DMS 273 (cell line): ENCODE data around the gene PRDM16.

Experiments
- DNase-seq: peaks from one replicate; lab custom pipeline; 2025; ENCODE audit not compliant: unreplicated experiment; lab: John Stamatoyannopoulos, UW

PRDM16 gene

DNA sequence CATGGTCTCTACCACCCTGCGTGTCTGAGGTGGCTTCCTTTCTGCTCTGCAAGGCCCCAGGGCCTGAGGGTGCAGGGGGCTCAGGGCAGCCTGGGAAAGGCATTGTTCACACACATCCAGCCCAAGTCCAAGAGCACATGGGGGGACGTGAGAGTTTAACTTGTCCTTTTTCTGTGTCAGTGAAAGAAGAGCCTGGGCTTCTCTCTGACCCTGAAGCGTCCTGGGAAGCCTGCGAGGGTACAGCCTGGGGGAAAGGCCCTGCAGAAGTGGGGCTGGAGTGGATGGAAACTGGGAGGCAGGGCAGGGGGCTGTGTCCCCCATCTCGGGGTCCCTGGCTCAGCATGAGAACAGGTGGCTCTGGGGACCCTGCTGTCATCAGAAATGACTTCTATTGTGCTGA lies 181.6 kb downstream of the PRDM16 start:
- no peak for DNase-seq

DNA sequence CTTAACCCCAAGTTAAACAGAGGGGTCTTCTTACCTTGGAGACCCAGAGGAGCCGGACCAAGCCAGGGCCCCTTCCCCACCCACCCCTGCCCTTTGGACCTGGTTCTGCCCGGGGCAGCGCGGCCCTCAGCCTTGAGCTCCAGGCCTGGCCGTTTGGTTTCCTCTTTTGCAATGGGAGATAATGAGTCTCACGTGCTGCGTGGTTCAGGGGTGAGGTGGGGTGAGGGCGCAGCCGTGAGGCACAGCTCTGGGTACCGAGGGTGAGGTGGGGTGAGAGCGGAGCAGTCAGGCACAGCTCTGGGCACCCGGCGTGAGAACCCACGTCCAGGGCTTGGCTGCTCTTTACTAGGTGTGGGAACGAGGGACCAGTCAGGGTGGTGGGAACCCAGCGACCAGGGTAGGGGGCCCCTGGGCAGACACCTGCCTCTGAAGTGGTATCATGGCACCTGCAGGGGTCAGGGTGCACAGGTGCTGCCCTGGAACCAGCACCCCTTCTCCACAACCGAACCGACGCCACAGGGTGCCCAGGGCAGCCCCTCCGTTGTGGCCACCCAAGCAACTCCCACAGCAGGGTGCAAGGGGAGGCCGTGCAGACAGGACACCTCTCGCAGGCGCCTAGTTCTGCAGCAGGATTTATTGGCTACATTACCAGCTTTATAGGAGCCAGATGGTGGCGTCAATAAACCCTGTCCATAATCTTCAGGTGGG lies 182.2 kb downstream of the PRDM16 start:
- no peak for DNase-seq

DNA sequence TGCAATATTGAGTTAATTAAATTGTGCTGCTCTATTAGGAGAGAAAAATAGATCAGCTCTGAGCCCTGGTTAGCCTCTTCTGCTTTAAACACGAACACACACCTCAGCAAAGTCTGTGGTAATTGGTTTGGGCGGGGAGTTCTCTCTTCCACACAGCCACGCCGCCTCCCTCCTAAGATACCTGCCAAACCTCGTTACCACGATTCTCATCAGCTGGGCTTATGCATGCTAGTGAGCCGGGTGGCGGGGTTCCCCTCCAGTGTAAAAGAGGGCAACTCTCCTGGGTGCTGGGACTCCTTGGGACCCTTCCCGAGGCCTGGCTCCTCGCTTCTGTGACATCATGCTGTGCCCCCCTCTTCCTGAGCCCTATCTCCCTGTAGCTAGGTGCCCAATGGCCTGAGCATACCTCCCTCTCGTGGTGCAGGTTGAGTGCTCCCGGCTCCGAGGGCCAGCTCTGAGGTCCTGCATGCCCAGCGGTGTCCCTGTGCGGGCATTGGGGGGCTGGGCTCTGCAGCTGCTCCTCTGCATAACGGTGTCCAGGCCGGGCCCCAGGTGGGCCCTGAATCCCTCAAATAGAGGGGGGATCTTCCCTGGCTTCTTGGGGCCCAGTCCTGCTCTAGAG lies 182.9 kb downstream of the PRDM16 start:
- DNase-seq = no peak

DNA sequence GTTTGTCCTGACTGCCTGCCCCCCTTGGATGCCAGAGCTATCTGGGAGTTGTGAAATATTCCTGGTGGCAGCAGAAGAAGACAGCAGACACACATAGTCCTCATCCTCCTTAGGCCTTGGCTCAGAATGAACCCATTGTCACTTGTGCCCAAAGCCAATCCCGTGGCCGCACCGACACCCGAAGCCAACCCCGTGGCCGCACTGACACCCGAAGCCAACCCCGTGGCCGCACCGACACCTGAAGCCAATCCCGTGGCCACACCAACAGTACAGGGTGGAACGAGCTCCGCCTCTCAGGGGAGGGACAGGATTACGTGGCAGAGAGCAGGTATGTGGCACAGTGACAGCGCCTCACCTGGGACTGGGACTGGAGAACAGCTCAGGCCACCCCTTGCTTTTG lies 186.7 kb downstream of the PRDM16 start:
- DNase-seq = no peak

DNA sequence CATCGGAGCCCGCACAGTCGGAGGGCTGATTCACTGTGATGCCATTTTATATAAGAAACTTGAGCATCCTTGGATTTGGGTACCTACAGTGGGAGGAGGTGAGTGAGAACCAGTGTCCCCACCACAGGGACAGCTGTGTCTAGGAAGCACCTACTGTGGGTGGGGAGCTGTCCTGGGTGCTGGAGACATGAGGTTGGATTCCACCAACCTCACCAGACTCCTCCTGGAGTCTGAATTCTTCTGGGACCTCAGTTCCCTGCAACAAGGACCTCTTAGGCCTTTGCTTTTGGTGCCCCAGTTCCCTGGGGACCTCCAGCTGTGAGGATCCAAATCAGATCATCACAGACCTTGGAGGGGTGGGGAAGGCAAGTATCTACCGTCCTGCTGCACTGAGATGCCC lies 188.8 kb downstream of the PRDM16 start:
- no peak for DNase-seq

DNA sequence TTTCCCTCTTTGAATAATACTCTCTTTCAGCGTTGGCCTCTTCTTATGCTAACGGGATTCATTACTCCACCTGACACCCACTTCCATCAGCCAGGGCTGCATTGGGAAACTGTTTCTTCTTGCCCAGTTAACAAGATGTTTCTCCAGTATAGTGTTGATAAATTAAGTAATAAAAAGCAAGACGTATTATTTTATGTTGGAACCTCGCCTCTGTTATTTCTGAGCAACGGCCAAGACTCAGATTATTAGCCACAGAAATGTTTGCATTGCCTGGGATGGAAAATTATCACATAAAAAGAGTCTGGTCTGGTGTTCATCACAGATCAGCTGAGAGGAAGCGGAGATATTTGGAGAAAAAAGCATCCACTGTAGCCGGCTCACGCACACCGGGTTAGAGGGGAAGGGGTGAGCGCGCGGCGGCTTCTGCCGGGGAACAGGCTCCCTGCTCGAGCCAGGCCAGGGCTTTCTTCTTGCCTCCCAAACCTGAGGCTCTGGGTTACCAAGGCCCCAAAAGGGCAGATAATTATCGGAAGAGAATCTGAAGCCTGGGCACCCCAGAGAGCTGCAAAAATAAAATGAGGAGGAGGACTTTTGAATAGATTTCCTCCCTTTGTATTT lies 189.5 kb downstream of the PRDM16 start:
- DNase-seq = no peak

DNA sequence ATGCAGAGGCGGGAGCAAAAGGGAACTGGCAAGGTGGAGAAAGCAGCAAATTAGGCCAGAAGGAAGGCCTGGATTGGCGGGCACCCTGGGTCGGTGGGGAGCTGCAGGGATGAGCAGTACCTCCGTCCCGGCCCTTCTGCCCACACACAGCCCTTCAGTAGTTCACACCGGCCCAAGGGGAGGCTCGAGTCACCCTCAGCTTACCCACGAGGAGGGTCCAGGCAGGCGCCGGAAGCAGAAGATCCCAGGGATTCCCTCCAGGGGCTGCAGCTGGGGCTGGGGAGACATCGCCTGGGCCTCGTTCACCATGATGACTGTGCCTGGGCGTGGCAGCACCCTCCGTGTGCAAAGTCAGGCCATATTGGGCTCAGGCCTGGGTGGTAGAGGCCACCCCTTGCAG lies 190.0 kb downstream of the PRDM16 start:
- no peak for DNase-seq

DNA sequence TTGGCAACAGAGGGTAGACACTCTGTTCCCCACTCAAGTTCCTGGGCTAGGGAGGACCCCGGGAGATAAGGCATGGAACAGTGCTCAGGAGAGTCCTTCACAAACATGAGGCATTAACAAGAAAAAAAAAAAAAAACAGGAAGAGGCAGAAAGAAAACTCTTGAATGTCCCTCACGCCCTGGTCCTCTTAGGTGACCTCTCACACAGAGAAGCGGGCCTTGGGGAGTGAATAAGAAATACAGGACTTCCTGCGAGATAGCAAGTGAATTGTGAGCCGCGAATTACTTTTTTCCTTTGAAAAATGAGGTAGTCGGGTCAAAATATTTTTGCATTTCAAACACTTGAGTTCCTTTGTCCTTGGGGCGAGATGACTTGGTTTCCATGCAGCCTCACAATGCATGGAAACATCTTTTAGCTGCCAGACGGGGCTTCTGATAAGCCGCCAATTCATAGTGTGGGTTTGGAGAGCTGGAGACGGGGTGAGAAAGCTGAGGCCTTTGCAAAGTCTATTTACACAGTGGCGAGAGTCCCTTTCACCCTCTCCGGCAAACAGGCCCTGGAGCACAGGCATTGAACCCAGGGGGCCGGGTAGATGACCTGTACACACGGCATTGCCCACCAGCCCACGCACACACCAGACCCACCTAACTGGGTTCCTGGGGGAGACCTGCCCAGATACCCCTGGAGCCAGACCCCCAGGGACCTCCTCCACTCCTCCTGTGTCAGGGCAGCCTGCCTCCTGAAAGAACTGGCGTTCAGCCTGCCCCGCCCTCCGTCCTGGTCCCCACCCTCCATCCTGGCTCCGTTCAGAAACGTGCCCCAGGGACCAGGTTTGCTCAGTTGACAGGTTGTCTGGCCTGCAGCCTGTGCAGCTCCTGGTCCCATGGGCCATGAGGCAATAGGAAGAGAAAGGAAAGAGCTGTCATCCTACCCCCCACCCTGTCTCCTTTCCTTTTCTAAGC lies 192.3 kb downstream of the PRDM16 start:
- no peak for DNase-seq

DNA sequence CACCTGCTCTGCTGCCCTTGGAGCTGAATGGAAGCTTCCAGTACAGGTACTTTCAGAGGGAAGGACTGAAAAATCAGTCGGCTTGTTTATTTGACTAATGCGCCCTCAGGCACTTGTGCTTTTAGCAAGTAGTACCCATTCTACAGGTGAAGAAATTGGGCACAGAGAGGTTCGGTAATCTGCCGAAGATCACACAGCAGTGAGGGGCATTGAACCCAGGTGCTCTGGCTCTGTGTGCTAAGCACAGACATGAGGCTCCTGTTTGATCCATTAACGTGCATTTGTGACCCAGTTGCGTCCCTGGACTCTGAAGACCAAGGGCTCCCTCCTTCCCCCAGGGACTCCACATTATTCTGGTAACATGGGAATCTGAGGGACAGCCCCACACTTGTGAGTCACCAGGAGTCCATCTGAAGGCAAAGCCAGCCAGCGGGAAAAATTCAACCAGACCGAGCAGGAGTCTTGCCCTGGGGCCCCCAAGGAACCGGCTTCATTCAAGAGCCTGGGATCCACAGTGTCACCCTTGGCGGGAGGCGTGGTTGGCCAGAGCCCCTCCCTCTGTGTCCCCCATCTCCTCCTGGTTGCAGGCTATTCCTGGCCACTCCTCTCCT lies 193.1 kb downstream of the PRDM16 start:
- DNase-seq = no peak

DNA sequence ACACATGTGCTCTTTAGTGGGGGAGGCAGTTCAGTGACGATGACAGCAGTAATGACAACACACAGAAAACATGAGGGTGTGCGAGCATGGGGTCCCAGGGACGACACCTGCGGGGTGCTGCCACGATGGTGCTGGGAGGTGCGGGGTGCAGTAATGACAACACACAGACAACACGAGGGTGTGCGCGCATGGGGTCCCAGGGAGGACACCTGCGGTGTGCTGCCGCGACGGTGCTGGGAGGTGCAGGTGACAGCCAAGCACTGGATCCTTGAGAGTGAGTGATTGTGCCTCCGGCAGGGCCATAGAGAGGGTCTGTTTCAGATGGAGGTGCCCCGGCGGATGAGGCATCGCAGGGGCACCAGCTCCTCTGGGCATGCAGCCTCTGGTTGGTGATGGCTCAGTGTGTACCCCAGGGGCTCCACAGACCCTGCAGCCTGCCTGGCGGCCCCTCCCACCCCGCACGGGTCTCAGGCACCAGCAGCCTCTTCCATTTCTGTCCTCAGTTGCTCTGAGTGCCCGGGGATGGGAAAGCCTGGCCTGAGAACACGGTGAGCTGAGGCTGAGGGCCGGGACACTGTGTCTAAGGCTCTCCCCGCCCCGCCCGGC lies 193.8 kb downstream of the PRDM16 start:
- no peak for DNase-seq

DNA sequence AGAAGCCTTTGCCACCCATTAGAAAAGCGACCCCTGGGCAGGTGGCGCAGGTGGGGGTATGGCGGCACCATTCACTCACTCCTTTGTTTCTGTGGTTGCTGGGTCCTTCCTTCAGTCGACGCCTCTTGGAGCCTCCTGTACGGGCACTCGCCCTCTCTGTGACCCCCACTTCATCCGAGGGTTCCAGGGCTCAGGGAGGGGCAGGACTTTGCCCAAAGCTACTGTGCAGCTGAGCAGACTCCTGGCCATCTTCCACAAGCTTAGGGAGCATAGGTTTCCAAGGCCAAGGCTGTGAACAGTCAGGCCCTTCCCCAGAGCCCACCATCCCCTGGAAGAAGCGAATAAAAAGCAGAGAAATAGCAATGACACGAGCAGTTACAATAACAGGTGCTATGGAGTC lies 194.8 kb downstream of the PRDM16 start:
- no peak for DNase-seq

DNA sequence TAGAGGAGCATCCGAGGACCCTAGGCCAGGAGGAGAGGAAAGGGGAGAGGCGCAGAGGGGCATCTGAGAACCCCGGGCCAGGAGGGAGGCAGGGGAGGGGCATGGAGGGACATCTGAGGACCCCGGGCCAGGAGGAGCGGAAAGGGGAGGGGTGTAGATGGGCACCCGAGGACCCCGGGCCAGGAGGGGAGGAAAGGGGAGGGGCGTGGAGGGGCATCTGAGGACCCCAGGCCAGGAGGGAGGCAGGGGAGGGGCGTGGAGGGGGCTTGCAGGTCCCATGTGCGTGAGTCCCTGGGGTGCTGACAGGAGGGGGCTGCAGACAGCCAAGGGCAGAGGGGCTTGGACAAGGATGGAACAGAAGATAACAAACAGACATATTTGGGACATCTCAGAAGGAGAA lies 195.5 kb downstream of the PRDM16 start:
- DNase-seq = no peak

DNA sequence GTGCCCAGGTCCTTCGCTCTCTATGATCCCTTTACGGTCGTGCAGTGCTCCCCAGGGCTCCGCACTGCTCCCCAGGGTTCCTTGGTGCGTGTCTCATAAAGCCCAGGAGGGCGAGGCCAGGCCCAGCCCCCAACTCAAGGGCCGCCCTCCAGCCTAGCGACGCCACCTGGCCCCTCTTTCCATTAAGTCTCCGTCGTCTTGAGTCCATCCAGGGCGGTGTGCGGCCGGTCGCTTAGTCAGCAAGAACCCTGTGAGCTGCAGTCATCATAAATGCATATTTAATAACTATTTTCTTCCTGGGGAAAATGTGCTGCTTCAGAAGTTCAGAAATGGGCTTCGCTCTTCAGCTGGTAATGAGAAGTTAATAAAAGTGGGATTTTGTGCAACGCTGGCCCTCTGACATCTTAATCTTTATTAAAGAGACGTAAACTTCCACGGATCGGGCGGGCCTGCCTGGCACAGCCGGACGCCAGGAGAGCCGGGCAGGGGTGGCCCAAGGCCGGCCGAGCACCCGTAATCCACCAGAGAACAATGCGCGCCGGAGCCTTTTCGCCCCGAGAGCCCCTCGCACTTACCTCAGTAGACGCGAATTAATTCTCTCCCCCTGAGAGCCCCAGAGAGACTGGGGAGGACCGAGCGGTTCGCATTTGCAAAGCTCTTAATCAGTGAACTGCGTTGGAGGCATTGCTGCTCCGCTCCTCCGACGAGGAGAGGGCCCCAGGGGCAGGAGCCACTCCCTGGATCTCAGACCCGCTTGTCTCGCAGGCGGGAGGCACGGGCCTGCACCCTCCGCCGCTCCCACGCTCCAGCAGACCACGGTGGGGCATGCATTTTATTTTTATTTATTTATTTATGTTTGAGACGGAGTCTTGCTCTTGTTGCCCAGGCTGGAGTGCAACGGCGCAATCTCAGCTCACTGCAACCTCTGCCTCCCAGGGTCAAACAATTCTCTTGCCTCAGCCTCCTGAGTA lies 197.1 kb downstream of the PRDM16 start:
- no peak for DNase-seq

DNA sequence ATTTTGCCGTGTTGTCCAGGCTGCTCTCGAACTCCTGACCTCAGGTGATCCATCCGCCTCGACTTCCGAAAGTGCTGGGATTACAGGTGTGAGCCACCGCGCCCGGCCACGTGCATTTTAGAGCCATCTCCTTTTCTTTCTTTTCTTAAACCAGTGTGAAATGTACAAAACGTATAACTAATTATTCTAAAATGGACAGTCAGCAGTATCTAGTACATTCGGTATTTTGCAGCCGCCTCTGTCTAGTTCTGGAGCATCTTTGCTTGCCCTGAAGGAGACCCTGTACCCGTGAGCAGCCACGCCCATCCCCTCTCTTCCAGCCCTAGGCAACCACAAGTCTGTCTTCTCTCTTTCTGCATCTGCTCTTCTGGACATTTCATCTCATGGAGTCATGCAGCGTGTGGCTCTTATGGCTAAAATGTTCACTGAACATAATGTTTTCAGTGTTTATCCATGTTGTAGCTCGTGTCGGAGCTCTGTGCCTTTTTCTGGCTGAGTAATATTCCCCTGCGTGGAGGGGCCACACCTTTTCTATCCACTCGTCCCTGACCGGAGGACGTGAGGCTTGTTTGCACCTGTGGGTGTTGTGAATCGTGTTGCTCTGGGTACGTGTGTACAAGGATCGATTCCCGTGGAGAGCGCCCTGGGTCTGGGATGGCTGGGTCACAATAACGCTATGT lies 198.0 kb downstream of the PRDM16 start:
- no peak for DNase-seq

DNA sequence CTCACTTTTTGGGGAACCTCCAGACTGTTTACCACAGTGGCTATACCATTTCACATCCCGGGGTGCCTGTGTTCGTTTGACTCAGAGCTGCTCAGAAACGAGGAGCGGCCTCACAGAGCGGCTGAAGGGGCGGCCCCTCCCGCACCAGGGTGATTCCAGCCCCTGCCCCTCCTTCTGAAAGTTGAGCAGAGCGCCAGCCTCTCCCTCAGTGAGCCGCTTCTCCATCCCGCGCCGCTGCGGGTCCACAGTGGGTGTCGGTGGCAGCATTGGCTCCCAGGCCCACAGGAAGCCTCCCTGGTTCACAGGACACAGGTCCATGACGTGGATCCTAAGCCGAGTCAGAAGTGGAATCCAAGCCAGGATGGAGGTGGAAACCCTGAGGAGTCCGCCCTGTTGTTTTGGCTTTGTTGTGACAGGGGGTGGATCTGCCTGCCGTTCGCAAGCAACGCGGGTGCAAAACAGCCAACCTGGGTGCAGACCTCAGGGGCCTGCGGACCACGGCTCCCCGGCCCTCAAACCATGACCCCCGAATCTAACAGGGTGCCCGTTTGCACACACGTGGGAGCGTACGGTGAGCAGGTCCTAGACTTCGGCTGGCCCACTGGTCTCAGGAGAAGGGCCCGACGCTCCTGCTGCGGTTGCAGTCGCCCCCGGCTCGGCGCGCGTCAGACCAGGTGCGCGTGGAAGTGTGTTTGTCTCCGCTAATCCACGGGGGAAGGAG lies 198.7 kb downstream of the PRDM16 start:
- no peak for DNase-seq

DNA sequence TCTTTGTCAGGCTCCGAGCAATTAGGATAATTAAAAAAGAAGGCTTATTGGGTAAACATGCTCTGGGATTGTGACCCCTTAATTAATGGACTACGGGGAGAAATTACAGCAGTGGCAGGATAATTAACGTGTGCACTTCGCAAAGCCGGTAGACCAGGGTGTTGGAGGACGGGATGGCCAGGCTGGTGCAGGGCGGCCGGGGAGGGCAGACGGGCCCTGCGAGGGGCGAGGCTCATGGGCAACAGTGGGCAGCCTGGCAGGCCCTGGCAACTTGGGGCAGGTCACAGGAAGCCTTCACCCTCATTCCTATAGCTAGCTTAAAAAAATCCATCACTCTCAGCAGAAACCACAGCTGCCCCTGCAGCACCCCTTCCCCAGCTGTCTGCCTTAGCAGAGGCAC lies 199.3 kb downstream of the PRDM16 start:
- no peak for DNase-seq

DNA sequence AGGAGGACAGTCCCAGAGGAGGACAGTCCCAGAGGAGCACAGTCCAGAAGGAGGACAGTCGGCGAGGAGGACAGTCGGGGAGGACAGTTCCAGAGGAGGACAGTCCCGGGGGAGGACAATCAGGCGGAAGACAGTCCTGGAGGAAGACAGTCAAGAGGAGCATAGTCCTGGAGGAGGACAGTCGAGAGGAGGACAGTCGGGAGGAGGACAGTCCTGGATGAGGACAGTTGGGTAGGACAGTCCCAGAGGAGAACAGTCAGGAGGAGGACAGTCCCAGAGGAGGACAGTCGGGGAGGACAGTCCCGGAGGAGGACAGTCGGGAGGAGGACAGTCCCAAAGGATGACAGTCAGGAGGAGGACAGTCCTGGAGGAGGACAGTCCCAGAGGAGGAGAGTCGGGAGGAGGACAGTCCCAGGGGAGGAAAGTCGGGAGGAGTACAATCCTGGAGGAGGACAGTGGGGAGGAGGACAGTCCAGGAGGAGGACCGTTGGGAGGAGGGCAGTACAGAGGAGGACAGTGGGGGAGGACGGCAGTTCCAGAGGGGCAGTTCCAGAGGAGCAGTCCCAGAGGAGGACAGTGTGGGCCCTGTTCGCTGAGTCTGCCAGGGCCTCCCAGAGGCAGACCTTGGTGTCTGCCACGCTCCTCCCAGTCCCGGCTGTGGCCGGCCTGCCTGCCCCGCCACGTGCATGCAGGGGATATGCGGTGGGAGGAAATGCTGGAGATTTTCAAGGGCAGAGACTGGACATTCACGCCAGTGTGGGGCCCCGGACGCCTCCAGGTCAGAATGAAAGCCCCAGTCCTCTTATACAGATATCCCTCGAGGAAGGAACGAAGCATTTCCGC lies 201.6 kb downstream of the PRDM16 start:
- DNase-seq = no peak
